GM12874 (cell line): ENCODE data around the gene KDM4B.

Experiments
- TF ChIP-seq, protein P1 (sequence below): IDR thresholded peaks from 2 replicates; pipeline ENCODE4 v1.5.1; 2011; ENCODE audit warnings: low read depth, mild to moderate bottlenecking, control low read depth, low read length, moderate library complexity; ENCODE audit not compliant: insufficient read depth

KDM4B gene

DNA sequence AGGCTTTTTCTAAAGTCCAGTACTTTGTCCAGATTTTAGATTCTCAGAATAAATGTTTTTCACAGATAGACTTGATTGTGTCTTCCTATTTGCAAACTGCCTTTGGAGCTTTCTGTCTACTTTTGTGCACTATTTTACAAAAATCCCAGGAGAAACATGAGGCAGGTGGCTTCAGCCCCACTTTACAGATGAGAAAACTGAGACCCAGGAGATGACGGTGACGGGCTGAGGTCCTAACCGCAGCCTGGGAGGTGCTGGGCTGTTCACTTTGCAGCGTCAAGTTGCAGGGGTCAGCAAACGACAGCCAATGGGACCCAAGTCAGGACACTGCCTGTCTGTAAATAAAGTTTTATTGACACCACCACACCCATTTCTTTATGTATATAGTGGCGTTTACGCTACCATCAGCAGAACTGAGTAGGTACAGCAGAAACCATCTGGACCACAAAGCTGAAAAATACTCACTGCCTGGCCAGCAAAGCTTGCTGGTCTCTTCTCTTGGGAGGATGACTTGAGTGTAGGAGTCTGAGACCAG is 6.8 kb upstream of the KDM4B start:
- TF ChIP-seq, protein P1, sequence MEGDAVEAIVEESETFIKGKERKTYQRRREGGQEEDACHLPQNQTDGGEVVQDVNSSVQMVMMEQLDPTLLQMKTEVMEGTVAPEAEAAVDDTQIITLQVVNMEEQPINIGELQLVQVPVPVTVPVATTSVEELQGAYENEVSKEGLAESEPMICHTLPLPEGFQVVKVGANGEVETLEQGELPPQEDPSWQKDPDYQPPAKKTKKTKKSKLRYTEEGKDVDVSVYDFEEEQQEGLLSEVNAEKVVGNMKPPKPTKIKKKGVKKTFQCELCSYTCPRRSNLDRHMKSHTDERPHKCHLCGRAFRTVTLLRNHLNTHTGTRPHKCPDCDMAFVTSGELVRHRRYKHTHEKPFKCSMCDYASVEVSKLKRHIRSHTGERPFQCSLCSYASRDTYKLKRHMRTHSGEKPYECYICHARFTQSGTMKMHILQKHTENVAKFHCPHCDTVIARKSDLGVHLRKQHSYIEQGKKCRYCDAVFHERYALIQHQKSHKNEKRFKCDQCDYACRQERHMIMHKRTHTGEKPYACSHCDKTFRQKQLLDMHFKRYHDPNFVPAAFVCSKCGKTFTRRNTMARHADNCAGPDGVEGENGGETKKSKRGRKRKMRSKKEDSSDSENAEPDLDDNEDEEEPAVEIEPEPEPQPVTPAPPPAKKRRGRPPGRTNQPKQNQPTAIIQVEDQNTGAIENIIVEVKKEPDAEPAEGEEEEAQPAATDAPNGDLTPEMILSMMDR: no peak

DNA sequence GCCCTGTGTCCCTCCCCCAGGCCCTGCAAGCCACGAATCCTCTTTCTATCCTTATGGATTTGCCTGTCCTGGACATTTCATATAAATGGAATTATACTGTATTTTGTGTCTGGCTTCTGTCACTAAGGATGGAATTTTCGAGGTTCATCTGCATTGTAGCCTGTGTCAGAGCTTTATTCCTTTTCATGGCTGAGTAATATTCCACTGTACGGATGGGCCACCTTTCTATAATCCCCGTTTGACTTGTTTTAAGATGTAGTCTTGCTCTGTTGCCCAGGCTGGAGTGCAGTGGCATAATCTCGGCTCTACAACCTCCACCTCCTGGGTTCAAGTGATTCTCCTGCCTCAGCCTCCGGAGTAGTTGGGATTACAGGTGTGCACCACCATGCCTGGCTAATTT is 3.9 kb upstream of the KDM4B start:
- TF ChIP-seq, protein P1: no peak

DNA sequence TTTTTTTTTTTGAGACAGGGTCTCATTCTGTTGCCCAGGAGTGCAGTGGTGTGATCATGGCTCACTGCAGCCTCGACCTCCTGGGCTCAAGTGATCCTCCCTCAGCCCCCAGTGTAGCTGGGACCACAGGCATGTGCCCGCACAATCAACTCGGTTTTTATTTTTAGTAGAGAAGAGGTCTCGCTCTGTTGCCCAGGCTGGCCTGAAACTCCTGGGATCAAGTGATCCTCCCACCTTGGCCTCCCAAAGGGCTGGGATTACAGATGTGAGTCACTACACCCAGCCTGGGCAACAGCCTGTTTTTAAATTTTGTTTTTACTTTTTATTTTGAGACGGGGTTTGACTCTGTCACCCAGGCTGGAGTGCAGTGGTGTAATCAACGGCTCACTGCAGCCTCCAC is 2.3 kb upstream of the KDM4B start:
- TF ChIP-seq, protein P1: no peak

DNA sequence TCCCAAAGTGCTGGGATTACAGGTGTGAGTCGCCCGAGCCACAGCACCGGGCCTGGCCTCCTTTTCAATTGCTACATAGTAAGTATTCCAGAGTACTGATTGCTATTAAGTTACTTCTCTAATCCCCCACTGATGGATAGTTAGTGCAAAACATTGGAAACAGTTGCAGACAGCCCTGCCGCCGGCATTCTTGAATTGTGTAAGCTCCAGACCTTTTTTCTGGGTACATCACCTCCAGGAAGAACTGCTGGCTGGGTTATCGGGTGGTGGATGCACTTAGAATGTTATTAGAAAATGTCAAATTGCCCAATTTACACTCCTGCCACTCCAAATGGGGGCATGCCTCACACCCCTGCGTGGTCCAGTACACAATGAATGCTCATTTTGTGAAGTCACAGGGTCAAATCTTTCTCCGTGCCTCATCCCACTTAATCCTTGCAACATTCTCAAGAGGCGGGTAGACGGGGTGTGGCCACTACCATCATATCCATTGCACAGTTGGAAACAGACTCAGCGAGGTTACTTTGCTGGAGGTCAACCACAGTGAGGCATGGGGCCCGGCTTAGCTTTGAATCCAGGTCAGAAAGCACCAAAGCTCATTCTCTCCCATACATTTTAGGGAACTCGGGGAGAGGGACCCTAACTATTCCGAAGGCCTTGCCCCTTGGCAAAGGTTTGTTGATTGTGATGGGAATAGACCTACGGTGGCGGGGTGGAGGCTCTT is 1.0 kb upstream of the KDM4B start:
- TF ChIP-seq, protein P1: no peak

DNA sequence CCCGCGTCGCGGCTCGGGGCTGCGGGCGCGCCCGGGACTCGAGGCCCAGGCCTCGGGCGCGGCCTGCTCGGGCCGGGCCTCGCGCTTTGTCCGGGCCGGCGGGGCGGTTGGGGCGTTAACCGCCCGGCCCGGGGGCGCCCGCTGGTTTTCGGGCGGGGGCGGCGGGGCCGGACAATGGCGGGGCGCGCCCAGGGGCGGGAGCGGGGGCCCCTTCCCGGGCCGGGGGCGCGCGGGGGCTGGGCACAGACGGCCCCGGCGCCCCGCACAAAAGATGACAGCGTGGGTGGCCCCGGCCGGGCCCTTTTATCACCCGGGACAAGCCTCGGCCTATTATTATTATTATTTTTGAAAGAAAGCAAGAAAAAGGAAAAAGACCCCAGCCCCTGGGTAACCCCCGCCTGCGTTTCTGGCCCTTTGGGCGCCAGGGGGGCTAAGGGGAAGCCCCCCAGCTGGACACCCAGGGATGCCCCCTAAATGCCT is 419 bp downstream of the KDM4B start:
- TF ChIP-seq, protein P1: no peak

DNA sequence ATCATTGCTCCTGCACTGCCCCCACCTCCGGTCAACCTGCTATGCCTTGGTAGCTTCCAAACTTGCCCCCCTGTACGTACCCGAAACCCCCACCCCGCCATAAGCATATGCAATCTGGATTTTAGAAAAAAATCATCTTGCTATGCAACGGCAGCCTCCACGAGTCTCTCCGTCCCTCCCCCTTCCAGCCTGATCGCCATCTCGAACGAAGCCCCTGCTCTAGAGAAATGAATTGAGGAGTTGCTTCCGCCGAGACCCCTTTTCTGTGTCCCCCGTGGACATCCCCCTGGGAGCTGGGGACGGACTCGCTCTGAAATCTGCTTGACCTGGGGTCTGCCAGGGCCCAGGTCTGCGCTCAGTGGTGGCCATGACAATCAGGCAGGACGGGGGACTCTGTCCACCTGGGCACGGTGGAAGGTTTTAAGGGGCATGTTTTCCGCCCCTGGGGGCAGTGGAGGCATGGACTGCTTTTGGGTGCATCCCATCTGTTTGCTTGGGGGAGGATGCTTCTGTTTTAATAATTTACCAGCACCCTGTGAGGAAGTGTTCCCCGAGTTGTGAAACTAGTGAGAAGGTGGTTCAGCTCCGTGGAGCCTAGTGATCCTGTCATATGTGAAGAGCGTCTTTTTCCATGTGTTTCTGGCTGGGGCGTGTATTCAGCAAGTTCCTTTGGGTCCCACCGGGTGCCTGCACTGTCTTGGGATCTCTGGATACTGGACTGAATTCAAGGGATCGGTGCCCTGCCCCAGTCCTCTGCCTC is 1.0 kb downstream of the KDM4B start:
- TF ChIP-seq, protein P1: no peak
